Stimulated activated naive CD8-positive, alpha-beta T cell treated with anti-CD3 and anti-CD28 coated beads, Interleukin-15, Interleukin-2, amounts not matched to agents 100 U/mL and 50 U/mL, for 24 hours (primary cell): Measurements from ENCODE around the gene RILP.

Source experiments
- ATAC-seq: fragments of 150-1000 bp; cut with Tn5 transposase; one replicate; pipeline ENCODE4 v1.10.0; 2021
- DNase-seq: peaks from one replicate; pipeline ENCODE4 v3.0.0; 2021

Gene RILP

GRCh38 chr17:1629504-1630310, 20.0 kb downstream of the RILP start:
- DNase-seq (peak; percentile 94), ATAC-seq (peak; percentile 57)

GRCh38 chr17:1628856-1629503, 20.7 kb downstream of the RILP start:
- ATAC-seq (peak; percentile 80), DNase-seq (peak; percentile 92)

DNA sequence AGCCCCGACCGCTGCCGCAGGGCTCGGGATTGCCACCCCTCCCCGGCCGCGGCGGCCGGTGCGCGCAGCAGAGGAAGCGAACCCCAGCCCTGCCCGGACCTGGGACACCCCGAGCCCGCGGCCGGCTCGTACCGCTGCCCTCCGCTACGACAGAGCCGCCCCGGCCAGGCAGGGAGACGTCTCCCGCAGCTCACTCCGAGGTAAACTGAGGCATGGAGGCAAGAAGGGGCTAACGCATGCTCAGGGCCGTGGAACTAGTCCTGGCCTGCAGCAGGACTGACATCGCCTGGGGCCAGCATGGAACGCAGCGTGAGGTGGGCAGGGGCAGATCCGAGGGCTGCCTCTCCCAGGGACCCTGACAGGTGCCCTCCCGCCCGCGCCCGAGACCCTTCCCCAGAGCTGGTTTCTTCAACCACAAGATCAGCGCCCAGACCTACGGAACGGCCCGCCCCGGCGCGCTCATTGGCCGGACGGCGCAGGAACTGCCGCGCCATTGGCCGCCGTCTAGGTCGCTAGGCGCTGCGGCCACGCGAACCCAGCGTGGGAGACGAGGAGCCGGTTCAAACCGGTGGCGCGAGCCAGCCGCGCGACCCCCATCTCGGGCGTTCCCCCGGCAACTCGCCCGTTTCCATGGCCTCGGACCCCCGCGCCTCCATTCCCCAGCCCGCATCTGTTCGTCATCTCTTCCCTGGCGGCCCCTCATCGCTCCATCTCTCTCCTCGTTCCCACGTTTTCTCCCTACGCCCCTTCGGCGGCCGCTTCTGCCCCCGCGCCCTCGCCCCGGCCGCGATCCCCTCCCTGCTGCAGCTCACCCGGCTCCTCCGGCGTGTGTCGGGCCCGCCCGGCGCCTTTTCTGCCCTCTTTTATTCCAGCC, 21.4 kb downstream of the RILP start, which contains the start of gene SLC43A2:
Gene SLC43A2, minus strand, starts transcription at position 853 of the 874 bp plus-strand sequence. CDS start 960 bp downstream, outside the sequence.
- ATAC-seq, result peak; percentile 75
- DNase-seq, result peak; percentile 85

- ATAC-seq (no peak), DNase-seq (no peak)
Observed at GRCh38 chr17:1627182-1627981, 22.3 kb downstream of the RILP start.

DNA sequence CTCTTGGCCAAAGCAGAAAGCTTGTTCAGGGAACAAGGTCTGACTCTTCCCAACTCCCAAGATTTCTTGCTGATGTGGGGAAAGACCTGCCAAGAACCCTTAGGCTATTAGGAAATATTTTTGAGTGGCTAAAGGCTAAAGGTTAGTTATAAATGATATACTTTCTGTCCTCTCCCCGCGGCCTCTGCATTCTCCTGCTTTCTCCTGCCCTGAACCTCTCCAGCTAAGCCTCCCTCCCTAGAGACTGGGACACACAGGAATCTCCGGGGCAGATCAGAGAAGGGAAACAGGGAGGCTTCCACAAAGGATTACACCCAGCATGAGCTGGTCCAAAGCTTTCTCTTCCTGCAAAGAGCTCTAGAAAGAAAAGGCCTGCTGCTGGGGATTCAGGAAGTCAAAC, 23.3 kb downstream of the RILP start:
- DNase-seq (no peak), ATAC-seq (no peak)

DNA sequence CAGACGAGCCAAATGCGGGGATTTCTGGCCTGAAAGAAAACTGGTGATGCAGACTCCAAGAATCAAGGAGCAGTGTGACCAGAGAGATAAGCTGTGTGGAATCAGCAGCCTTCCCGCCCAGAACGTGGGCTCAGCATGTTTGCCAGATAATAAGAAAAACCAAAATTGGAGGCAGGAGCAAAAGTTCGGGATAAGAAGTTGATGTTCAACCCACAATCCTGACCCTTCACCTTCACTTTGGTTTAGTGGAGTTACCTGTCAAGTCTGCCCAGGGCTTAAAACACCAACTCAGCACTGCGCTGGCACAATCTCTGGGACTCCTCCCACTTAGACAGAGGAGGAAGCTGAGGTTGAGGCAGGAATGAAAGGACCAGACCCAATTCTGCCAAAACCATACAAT, 24.1 kb downstream of the RILP start:
- no peak for DNase-seq
- ATAC-seq, result no peak

DNA sequence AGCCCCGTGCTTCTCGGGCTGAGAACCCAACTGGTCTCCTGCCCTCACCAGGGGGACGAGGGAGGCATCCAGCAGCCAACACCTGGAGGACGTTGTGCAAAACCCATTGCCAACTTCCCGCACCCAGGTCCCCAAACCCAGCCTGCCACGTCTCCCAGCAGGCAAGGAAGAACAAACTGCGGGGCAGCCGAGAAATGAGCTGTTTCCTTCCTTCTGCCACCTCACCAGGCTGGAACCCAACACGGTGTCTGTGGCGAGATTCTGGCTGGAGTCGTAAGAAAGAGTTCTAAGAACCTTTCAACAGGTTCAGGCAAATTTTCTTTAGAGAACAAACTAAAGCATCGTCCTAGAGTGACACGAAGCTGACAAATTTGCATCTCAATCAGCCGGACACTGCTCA, 24.6 kb downstream of the RILP start:
- no peak for DNase-seq
- no peak for ATAC-seq

DNA sequence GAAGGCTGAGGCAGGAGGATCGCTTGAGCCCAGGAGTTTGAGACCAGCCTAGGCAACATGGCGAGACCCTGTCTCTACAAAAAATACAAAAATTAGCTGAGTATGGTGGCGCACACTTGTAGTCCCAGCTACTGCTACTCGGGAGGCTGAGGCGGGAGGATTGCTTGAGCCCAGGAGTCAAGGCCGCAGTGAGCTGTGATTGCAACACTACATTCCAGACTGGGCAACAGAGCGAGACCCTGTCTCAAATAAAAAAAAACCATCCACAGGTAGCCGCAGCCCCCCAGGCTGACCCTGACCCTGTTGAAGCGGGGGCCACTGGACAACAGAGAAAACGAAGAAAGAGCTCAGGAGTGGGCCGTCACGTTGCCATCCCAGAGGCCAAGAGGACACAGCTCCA, 25.0 kb downstream of the RILP start:
- no peak for ATAC-seq
- no peak for DNase-seq

DNA sequence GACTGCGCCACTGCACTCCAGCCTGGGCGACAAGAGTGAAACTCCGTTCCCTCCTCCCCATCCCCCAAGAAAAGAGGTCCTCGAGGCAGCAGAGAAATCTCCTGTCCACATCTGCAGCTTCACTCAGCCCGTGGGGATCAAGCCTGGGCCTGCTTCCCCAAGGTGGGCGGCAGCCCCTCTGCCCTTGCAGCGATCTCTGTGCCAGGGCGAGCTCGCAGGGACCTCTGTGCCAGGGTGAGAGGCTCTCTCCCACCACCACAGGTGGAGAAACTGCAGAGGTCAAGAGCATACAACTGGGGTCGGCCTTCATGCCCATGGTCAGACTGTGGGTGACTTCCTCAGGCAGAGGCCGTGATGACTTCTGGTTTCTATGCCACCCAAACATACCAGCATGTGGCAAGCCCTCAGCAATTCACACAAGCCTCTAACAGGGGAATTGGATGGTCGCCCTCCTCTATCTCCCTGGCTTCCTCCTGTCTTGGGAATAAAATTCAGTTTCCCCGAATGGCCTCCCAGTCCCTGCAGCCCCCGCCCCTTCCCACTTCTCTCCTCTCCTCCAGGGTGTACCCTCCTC, 26.5 kb downstream of the RILP start:
- no peak for ATAC-seq
- no peak for DNase-seq

DNA sequence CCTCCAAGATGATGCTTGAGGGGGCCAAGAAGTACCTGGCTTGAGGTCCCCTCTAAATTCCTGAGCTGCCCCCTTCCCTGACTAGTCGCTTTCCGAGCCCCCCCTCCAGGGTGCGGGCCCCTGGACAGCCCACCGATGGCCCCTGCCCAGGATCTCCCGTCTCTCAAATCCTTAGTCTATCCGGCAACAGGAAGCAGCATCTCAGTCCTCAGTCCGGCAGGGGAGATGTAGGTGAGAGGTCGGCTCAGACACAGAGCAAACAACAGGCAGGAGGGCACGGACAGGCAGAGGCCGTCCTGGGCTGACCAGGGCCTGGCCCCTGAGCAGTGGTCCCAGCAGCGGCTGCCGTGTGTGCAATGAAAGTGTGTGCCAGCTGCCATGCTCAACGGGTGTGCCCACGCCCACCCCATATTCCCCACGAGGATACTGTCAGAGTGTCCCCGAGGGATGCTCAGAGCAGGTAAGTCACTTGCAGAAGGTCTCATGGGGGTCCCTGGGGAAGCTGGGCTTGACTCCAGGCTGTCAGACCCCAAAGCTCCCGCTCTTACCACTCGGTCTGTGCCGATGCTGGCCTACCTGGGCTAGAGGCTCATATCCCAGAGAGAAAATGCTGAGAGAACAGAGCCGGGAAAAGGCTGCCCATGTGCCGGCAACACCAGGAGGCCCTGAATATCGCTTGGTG, 28.3 kb downstream of the RILP start:
- no peak for DNase-seq
- ATAC-seq, result no peak

- ATAC-seq, result no peak
- DNase-seq, result no peak
Observed at GRCh38 chr17:1620486-1620885, 29.2 kb downstream of the RILP start.

DNA sequence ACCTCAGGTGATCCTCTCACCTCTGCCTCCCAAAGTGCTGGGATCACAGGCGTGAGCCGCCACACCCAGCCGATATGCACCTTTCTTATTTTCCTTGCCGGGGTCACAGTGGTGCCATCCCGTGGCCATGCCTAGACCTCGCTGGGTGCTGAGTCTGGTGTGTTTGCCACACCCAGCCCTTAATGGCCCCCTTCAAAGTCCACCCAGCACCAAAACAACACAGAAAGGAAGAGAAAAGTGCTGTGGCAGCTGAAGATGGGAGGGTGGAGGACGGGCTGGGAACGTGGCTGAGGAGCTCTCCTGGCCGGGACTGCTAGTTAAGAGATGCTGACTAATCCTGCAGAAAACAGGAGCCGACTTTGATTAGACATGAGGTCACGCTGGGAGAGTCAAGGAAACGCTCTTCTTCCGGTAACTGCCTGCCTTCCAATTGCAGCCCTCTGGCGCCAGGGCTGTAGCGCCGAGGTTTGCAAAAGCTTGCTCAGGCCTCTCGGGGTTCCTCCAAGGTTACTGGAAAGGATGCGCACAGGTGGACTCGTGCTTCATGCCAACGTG, 32.0 kb downstream of the RILP start:
- ATAC-seq (no peak), DNase-seq (no peak)

GRCh38 chr17:1616101-1616500, 33.6 kb downstream of the RILP start:
- ATAC-seq, result no peak
- no peak for DNase-seq

DNA sequence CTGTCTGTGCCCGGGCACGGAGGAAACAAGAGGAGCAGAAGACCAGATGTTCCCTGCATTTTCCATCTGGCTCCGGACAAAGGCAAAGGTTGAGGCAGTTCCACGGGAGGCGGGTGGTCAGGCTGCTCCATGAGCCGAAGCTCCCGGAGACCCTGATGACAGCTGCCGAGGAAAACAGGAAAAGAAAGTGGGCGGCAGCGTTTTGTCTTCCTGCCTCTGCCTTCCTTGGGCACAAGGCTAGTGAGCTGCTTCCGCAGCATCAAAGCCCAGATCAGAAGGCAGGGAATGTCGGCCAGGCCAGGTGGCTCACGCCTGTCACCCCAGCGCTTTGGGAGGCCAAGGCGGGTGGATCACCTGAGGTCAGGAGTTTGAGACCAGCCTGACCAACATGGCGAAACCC, 37.3 kb downstream of the RILP start:
- DNase-seq (no peak), ATAC-seq (no peak)

- DNase-seq (no peak), ATAC-seq (no peak)
Observed at GRCh38 chr17:1611715-1612114, 38.0 kb downstream of the RILP start.

DNA sequence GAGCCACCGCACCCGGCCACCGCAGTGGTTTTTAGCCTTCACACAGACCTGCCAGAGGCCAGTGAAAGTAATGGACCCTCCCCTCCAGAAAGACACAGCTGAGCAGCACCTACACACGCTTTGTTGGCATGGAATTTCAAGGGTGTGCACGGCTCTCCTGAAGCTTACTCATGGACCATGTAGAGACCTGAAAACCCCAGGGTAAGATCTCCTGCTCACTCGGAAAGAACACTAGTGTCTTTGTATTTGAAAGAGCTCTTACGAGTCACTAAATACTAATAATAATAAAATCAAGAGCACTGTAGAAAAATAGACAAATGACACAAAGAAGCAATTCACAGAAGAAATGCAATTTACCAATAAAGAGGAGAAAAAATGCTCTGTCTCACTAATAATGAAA, 41.0 kb downstream of the RILP start:
- no peak for ATAC-seq
- no peak for DNase-seq

DNA sequence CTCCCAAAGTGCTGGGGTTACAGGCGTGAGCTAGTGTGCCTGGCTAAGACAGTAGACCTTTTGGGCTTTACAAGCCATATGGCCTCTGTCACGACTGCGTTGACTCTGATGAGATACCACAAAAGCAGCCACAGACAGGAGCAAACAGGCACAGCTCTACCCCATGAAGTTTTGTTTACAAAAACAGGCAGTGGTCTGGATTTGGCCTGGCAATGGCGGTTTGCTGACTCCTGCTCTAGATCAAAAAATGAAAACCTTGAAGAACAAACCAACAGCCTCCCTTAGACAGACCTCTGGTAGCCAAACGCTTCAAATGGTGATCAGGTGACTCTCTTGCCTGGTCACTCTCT, 41.7 kb downstream of the RILP start:
- DNase-seq (no peak), ATAC-seq (peak; percentile 11)

DNA sequence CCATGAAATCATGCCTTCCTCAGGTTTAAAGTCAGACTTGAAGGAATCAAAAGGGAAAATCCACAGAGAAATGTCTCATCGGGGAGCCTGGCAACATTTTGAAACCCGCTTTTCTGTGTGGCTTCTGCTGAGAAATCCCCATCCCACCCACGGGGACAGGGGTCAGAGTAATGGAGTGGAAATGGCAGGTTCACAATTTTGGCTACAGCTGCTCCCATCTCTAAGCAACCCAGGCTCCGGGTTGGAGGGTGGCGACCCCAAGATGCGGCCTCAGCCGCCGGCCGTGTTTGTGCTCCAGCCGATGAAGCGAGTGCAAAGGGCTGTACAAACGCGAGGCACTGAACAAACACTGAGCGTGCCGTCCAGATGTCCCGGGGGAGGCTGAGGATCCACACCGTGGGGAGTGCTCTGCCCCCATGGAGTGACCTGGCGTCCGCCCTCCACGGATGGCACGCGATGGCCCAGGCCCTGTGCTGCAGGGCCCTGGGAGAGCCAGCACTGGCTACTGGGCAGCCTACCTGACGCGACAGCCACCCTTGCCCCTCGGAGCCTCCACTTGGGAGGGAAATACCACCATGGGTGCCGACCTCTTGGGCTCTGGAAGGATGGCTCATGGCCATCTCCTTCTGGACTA, 43.2 kb downstream of the RILP start:
- ATAC-seq (no peak), DNase-seq (peak; percentile 65)

DNA sequence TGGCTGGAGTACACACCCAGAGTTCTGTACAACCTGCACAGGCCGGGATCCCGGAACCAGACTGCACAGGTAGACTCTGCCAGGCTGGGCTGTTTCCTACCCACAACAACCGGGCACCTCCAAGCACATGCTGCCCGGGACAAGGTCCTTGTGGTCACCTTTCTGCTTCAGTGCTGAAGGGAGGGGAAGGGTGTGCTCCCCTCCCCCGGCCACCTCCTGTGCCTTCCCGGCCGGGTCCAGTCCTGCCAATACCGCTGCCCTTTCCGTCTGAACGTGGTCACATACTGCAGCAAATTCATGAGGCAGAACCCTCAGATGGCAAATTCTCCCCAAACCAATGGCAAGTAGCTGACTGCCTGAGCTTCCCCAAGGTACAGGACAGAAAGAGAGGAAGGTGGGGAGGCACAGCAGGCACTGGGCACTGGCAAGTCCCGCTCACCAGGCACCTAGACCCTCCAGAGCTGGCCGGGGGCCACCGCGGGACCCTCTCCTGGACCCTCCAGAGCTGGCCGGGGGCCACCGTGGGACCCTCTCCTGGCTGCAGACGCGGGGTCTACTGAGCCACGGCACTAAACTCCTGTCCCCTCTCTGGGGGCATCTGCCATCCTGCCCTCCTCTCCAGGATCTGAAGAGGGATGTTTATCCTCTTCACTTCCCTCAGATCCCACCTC, 43.9 kb downstream of the RILP start:
- DNase-seq (no peak), ATAC-seq (no peak)
